Measurements from ENCODE around the gene PSG5.
"Not testable (repeated sequence)": the region's sequence is repeated elsewhere in the genome, so short reads cannot be mapped to it uniquely, and the experiment has no call there.

PSG5 gene

DNA sequence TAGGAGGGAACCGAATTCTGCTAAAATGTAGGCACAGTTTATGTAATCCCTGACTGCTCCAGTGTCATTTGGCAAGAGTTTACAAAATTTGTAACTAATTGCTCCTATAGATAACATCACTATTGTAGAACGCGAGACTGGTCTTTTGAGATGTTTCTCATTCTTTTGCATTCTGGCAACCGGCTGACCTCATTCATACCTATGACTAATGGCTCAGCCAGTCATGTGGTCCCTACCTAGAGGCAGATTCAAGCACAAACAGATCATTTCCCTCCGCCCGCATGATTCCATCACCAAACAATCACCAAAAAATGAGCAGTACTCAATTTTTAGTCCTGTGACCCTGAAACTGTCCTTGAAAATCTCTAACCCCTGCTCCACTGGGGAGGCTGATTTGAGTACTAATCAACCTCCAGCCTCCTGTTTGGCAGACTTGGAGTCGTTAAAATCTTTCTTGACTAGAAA, 15.0 kb upstream of the PSG5 start:
- POLR2A ChIA-PET, CTCF ChIA-PET: not testable (repeated sequence)

GRCh38 chr19:43198686-43199419, 12.5 kb upstream of the PSG5 start:
- POLR2A ChIA-PET; DNase-seq (ENCODE audit: extremely low spot score); CTCF ChIA-PET: not testable (repeated sequence)

More for the DNA sequence above, 15.0 kb upstream of the PSG5 start:
- DNase-seq (ENCODE audit: extremely low spot score): not testable (repeated sequence)

GRCh38 chr19:43197666-43198397, 11.5 kb upstream of the PSG5 start:
- DNase-seq (ENCODE audit: extremely low spot score); CTCF ChIA-PET; POLR2A ChIA-PET: not testable (repeated sequence)

GRCh38 chr19:43194397-43194796, 8.1 kb upstream of the PSG5 start:
- CTCF ChIA-PET; DNase-seq (ENCODE audit: extremely low spot score); POLR2A ChIA-PET: not testable (repeated sequence)

- DNase-seq (ENCODE audit: extremely low spot score); CTCF ChIA-PET; POLR2A ChIA-PET: not testable (repeated sequence)
These were observed 6.2 kb upstream of the PSG5 start for GRCh38 chr19:43192381-43193155.

GRCh38 chr19:43188092-43188491, 1.8 kb upstream of the PSG5 start:
- DNase-seq (ENCODE audit: extremely low spot score); POLR2A ChIA-PET; CTCF ChIA-PET: not testable (repeated sequence)

- CTCF ChIA-PET; DNase-seq (ENCODE audit: extremely low spot score); POLR2A ChIA-PET: not testable (repeated sequence)
These were observed 4.2 kb downstream of the PSG5 start for GRCh38 chr19:43181869-43182771.

DNA sequence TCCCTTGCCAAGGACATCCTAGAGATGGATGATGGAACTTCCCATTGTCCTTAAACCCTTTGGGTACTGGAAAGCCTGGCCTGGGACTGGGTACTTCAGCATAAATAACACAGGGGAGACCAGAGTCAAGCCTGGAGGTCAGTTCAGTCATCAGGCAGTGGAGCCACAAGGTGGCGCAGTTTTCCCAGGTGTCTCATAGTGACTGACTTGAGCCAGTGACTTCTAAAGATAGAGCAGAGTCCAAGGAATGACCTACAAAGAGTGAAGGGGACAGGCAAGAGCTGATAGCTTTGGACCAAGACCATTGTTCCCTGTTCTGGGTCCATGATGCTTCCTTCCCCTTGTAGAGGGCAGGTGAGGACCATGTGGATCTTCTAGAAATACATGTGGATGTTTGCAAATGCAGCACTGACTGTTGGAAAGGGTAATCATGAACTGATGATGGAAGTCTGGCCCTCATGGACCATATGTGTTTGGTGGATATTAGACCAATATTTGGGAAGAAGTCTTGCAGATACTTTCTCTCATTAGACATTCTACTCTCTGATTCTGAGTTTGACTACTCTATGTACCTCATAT, 6.7 kb downstream of the PSG5 start:
- DNase-seq (ENCODE audit: extremely low spot score); POLR2A ChIA-PET; CTCF ChIA-PET: not testable (repeated sequence)

- CTCF ChIA-PET; POLR2A ChIA-PET; DNase-seq (ENCODE audit: extremely low spot score): not testable (repeated sequence)
These were observed 7.8 kb downstream of the PSG5 start for GRCh38 chr19:43178577-43178976.

GRCh38 chr19:43165906-43166305, 20.4 kb downstream of the PSG5 start:
- POLR2A ChIA-PET; DNase-seq (ENCODE audit: extremely low spot score); CTCF ChIA-PET: not testable (repeated sequence)

GRCh38 chr19:43163135-43163534, 23.2 kb downstream of the PSG5 start:
- POLR2A ChIA-PET; CTCF ChIA-PET; DNase-seq (ENCODE audit: extremely low spot score): not testable (repeated sequence)

GRCh38 chr19:43162261-43162660, 24.1 kb downstream of the PSG5 start:
- CTCF ChIA-PET, POLR2A ChIA-PET: not testable (repeated sequence)

DNA sequence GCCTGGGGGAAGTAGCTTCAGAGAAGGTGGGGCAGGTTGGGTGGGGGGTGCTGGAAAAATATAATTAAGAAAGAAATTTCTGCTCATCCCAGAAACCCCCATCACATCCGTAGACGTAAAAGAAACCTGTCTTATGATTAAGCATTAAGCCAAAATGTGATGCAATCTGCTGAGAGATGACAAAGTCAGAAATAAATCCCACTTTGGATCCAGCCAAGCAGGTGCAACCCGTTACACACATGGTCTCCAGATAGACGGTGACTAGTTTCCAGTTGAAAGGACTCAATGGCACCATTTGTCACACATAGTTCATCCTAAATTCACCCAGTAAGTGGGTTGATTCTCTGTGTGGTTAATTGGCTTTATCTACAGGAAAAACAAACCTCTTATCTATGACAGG, 34.1 kb downstream of the PSG5 start:
- CTCF ChIA-PET: no interaction called here
- DNase-seq (ENCODE audit: extremely low spot score): no peak
- POLR2A ChIA-PET: no interaction called here
- TF ChIP-seq, protein P1, sequence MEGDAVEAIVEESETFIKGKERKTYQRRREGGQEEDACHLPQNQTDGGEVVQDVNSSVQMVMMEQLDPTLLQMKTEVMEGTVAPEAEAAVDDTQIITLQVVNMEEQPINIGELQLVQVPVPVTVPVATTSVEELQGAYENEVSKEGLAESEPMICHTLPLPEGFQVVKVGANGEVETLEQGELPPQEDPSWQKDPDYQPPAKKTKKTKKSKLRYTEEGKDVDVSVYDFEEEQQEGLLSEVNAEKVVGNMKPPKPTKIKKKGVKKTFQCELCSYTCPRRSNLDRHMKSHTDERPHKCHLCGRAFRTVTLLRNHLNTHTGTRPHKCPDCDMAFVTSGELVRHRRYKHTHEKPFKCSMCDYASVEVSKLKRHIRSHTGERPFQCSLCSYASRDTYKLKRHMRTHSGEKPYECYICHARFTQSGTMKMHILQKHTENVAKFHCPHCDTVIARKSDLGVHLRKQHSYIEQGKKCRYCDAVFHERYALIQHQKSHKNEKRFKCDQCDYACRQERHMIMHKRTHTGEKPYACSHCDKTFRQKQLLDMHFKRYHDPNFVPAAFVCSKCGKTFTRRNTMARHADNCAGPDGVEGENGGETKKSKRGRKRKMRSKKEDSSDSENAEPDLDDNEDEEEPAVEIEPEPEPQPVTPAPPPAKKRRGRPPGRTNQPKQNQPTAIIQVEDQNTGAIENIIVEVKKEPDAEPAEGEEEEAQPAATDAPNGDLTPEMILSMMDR (IDR thresholded peaks at IDR 0.05; ENCODE audit: control extremely low read depth, extremely low read depth, low read depth, missing control alignments): no peak

More at GRCh38 chr19:43162261-43162660, 24.1 kb downstream of the PSG5 start:
- DNase-seq (ENCODE audit: extremely low spot score): not testable (repeated sequence)

DNA sequence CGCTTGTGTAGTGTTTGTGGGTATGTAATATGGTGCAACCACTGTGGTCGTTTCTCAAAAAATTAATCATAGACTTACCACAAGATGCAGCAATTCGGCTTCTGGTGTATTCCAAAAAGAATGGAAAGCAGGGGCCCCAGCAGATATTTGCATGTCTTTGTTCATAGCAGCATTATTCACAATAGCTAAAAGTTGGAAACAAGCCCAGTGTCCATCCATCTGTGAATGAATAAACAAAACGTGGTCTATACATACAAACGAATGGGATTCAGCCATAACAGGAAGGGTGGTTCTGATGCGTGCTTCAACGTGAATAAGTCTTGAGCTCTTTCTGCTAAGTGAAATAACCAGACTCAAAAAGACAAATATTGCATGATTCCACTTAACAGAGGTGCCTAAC, 36.5 kb downstream of the PSG5 start:
- POLR2A ChIA-PET; DNase-seq (ENCODE audit: extremely low spot score); CTCF ChIA-PET: not testable (repeated sequence)

Measured in GM10248 (cell line).